GM23338 (cell line): Measurements from ENCODE around the gene COL8A2. TPM values are rescaled to one million over a fixed set of nuclear protein-coding genes. Genes with fewer than 3 reads are reported as not detected.

ENCODE experiments used
- ATAC-seq: fragments of 200-7000 bp; cut with Tn5 transposase; 3 replicates; pipeline ENCODE4 v1.9.1; 2020
- DNase-seq: peaks from one replicate; pipeline ENCODE4 v3.0.0-alpha.2; 2015; ENCODE audit warnings: low spot score
- H2AFZ ChIP-seq: fragments of 200-600 bp; sonication (generic); 2 replicates; pipeline ENCODE4 v1.8.0; 2016; ENCODE audit warnings: antibody characterized with exemption, mild to moderate bottlenecking, moderate library complexity
- H3F3A ChIP-seq: fragments of 200-600 bp; sonication (generic); replicated peaks from 2 replicates; pipeline ENCODE4 v1.8.0; 2017; ENCODE audit warnings: antibody characterized with exemption, mixed run types, low read depth
- H3K27ac ChIP-seq: fragments of 200-600 bp; sonication (generic); 2 replicates; pipeline ENCODE4 v1.6.1; 2016; ENCODE audit warnings: low read depth
- H3K27me3 ChIP-seq: fragments of 200-600 bp; sonication (generic); 2 replicates; pipeline ENCODE4 v1.8.0; 2016; ENCODE audit warnings: mild to moderate bottlenecking, mixed run types, moderate library complexity; ENCODE audit not compliant: insufficient read depth
- H3K36me3 ChIP-seq: fragments of 200-600 bp; sonication (generic); 2 replicates; pipeline ENCODE4 v1.8.0; 2016; ENCODE audit warnings: mild to moderate bottlenecking; ENCODE audit not compliant: insufficient read depth
- H3K4me1 ChIP-seq: fragments of 200-600 bp; sonication (generic); 2 replicates; pipeline ENCODE4 v1.8.0; 2016; ENCODE audit warnings: mild to moderate bottlenecking, moderate library complexity; ENCODE audit not compliant: insufficient read depth
- H3K4me2 ChIP-seq: fragments of 200-600 bp; sonication (generic); 2 replicates; pipeline ENCODE4 v1.7.1; 2017; ENCODE audit warnings: mixed run types
- H3K4me3 ChIP-seq: fragments of 200-600 bp; sonication (generic); 2 replicates; pipeline ENCODE4 v1.6.1; 2016; ENCODE audit warnings: mixed run types
- H3K79me2 ChIP-seq: fragments of 200-600 bp; sonication (generic); replicated peaks from 2 replicates; pipeline ENCODE4 v1.8.0; 2017; ENCODE audit warnings: mild to moderate bottlenecking; ENCODE audit not compliant: insufficient read depth
- H3K9me2 ChIP-seq: fragments of 200-600 bp; sonication (generic); 2 replicates; pipeline ENCODE4 v1.8.0; 2017; ENCODE audit not compliant: insufficient read depth
- H4K20me1 ChIP-seq: fragments of 200-600 bp; sonication (generic); replicated peaks from 2 replicates; pipeline ENCODE4 v1.8.0; 2017; ENCODE audit warnings: mild to moderate bottlenecking; ENCODE audit not compliant: insufficient read depth
- H3K27ac Mint-ChIP-seq: 2 replicates; pipeline ENCODE4 v1.8.0; 2020; ENCODE audit warnings: inconsistent platforms, mild to moderate bottlenecking, moderate library complexity, mixed read lengths
- H3K27me3 Mint-ChIP-seq: 3 replicates; pipeline ENCODE4 v1.8.0; 2022; ENCODE audit warnings: low read depth, mild to moderate bottlenecking, moderate library complexity, mixed read lengths, inconsistent platforms; ENCODE audit not compliant: insufficient read depth, poor library complexity
- H3K36me3 Mint-ChIP-seq: 3 replicates; pipeline ENCODE4 v1.8.0; 2021; ENCODE audit warnings: low read depth, mild to moderate bottlenecking, inconsistent platforms, moderate library complexity, mixed read lengths
- H3K4me1 Mint-ChIP-seq: 3 replicates; pipeline ENCODE4 v1.8.0; 2020; ENCODE audit warnings: mild to moderate bottlenecking, inconsistent platforms, mixed read lengths
- H3K4me3 Mint-ChIP-seq: 3 replicates; pipeline ENCODE4 v1.8.0; 2021; ENCODE audit warnings: moderate library complexity, mild to moderate bottlenecking, inconsistent platforms, mixed read lengths
- H3K9me3 Mint-ChIP-seq: 3 replicates; pipeline ENCODE4 v1.8.0; 2020; ENCODE audit warnings: moderate library complexity, mild to moderate bottlenecking, inconsistent platforms, mixed read lengths
- CREB1 ChIP-seq: fragments of 250-450 bp; sonication (Bioruptor Pico); IDR thresholded peaks from 2 replicates; pipeline ENCODE4 v1.5.0; 2020; ENCODE audit warnings: low read depth, mild to moderate bottlenecking, moderate library complexity
- EZH2 ChIP-seq: fragments of 200-600 bp; sonication (generic); IDR thresholded peaks from one replicate; pipeline ENCODE4 v1.8.0; 2017; ENCODE audit warnings: antibody characterized with exemption, mild to moderate bottlenecking, low read depth; ENCODE audit not compliant: unreplicated experiment
- EZH2phosphoT487 ChIP-seq: fragments of 200-600 bp; sonication (generic); IDR thresholded peaks from one replicate; pipeline ENCODE4 v1.8.1; 2018; ENCODE audit warnings: antibody characterized with exemption; ENCODE audit not compliant: unreplicated experiment
- JUNB ChIP-seq: IDR thresholded peaks from one replicate; pipeline ENCODE4 v1.6.1; 2016; ENCODE audit warnings: antibody characterized with exemption; ENCODE audit not compliant: unreplicated experiment
- NANOG ChIP-seq: IDR thresholded peaks from 2 replicates; pipeline ENCODE4 v1.6.1; 2016; ENCODE audit warnings: antibody characterized with exemption, borderline replicate concordance
- POLR2AphosphoS5 ChIP-seq: IDR thresholded peaks from 2 replicates; pipeline ENCODE4 v1.6.1; 2016; ENCODE audit warnings: antibody characterized with exemption, low read depth
- STAT1 ChIP-seq: IDR thresholded peaks from one replicate; pipeline ENCODE4 v1.6.1; 2016; ENCODE audit warnings: antibody characterized with exemption; ENCODE audit not compliant: unreplicated experiment
- ZNF114 ChIP-seq: fragments of 250-450 bp; sonication (Bioruptor Pico); IDR thresholded peaks from 2 replicates; pipeline ENCODE4 v1.5.0; 2020; ENCODE audit warnings: mild to moderate bottlenecking, moderate library complexity
- ZNF331 ChIP-seq: fragments of 250-450 bp; sonication (Bioruptor Pico); IDR thresholded peaks from 2 replicates; pipeline ENCODE4 v1.5.0; 2020; ENCODE audit warnings: low read depth, mild to moderate bottlenecking, moderate library complexity
- polyA plus RNA-seq: library from polyadenylated mRNA; unstranded; fragments of >200 nt; fragmentation: Nextera tagmentation; extraction: Ambion mirVana; gene quantifications from 2 replicates; pipeline ENCODE4 v1.2.1, GENCODE V29; 2016
- total RNA-seq: library from RNA; depleted of rRNA; stranded (reverse); fragments of >200 nt; shearing (Covaris generic); gene quantifications from 2 replicates; pipeline ENCODE4 v1.2.3, GENCODE V29; 2014
- TF ChIP-seq, protein P1 (sequence below): IDR thresholded peaks from 2 replicates; pipeline ENCODE4 v1.6.1; 2016; ENCODE audit warnings: antibody characterized with exemption
- TF ChIP-seq, protein P2 (sequence below), 2 experiments: fragments of 200-600 bp in 1 of 2; sonication (generic) in 1 of 2; conservative IDR thresholded peaks; 2 replicates each; pipeline versions ENCODE4 v1.5.1 to v1.6.1; 2016 to 2017; ENCODE audit warnings: antibody characterized with exemption in 2 of 2, low read depth in 2 of 2, mild to moderate bottlenecking in 2 of 2, moderate library complexity in 1 of 2
- TF ChIP-seq, protein P3 (sequence below): IDR thresholded peaks from one replicate; pipeline ENCODE4 v1.6.1; 2018; ENCODE audit warnings: antibody characterized with exemption; ENCODE audit not compliant: unreplicated experiment

Gene COL8A2
- total and polyA plus RNA-seq, 2 experiments from 2014 or later, result 0.95 to 4.9 TPM

DNA sequence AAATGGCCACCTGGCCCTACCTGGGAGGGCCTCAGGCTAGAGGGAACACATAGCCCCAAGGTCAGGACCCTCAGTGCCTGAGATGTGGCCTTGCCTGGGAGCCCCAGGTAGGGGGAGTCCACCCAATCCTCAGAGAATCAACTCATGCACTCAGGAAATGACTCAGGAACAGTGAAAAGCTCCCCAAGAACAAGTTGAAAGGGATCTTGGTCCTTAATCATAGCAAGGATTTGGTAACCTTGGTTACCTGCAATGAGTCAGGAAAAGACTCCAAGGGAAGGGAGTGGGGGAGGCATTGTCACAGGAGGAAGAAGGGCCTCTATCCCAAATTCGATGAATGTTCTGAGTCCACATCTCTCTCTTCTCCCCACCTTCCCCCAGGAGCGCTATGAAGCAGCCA is 48.0 kb upstream of the COL8A2 start:
- Histone ChIP-seq H3K9me2 (no peaks in the 10 kb centered on the region), H2AFZ (no peak overlapping the region), H3K79me2 (no peaks in the 10 kb centered on the region), H4K20me1 (peaks cover 13% of the 10 kb centered on the region), H3K27me3 (peaks cover 20% of the 10 kb centered on the region), H3K4me3 (no peak overlapping the region), H3K36me3 (no peaks in the 10 kb centered on the region; the same call in 1 of the 2 replicates), H3F3A (0 out of 2 replicates have a peak, but pooled peaks cover 12% of the 10 kb centered on the region), H3K4me2 (no peak overlapping the region), H3K4me1 (peaks cover 27% of the 10 kb centered on the region), H3K27ac (no peak overlapping the region)
- DNase-seq (no peak), ATAC-seq (no peak)
- TF ChIP-seq JUNB, result no peak
- no peak for TF ChIP-seq STAT1
- TF ChIP-seq, protein P1, sequence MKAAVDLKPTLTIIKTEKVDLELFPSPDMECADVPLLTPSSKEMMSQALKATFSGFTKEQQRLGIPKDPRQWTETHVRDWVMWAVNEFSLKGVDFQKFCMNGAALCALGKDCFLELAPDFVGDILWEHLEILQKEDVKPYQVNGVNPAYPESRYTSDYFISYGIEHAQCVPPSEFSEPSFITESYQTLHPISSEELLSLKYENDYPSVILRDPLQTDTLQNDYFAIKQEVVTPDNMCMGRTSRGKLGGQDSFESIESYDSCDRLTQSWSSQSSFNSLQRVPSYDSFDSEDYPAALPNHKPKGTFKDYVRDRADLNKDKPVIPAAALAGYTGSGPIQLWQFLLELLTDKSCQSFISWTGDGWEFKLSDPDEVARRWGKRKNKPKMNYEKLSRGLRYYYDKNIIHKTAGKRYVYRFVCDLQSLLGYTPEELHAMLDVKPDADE, result no peak
- TF ChIP-seq, protein P2, sequence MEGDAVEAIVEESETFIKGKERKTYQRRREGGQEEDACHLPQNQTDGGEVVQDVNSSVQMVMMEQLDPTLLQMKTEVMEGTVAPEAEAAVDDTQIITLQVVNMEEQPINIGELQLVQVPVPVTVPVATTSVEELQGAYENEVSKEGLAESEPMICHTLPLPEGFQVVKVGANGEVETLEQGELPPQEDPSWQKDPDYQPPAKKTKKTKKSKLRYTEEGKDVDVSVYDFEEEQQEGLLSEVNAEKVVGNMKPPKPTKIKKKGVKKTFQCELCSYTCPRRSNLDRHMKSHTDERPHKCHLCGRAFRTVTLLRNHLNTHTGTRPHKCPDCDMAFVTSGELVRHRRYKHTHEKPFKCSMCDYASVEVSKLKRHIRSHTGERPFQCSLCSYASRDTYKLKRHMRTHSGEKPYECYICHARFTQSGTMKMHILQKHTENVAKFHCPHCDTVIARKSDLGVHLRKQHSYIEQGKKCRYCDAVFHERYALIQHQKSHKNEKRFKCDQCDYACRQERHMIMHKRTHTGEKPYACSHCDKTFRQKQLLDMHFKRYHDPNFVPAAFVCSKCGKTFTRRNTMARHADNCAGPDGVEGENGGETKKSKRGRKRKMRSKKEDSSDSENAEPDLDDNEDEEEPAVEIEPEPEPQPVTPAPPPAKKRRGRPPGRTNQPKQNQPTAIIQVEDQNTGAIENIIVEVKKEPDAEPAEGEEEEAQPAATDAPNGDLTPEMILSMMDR (conservative IDR thresholded peaks at IDR 0.05; ENCODE audit: low read depth in 2 of 2), result no peak
- TF ChIP-seq EZH2phosphoT487, result no peak
- TF ChIP-seq, protein P3, sequence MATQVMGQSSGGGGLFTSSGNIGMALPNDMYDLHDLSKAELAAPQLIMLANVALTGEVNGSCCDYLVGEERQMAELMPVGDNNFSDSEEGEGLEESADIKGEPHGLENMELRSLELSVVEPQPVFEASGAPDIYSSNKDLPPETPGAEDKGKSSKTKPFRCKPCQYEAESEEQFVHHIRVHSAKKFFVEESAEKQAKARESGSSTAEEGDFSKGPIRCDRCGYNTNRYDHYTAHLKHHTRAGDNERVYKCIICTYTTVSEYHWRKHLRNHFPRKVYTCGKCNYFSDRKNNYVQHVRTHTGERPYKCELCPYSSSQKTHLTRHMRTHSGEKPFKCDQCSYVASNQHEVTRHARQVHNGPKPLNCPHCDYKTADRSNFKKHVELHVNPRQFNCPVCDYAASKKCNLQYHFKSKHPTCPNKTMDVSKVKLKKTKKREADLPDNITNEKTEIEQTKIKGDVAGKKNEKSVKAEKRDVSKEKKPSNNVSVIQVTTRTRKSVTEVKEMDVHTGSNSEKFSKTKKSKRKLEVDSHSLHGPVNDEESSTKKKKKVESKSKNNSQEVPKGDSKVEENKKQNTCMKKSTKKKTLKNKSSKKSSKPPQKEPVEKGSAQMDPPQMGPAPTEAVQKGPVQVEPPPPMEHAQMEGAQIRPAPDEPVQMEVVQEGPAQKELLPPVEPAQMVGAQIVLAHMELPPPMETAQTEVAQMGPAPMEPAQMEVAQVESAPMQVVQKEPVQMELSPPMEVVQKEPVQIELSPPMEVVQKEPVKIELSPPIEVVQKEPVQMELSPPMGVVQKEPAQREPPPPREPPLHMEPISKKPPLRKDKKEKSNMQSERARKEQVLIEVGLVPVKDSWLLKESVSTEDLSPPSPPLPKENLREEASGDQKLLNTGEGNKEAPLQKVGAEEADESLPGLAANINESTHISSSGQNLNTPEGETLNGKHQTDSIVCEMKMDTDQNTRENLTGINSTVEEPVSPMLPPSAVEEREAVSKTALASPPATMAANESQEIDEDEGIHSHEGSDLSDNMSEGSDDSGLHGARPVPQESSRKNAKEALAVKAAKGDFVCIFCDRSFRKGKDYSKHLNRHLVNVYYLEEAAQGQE, result no peak
- TF ChIP-seq EZH2, result no peak
- Mint-ChIP-seq H3K36me3 (peaks cover 37% of the 10 kb centered on the region), H3K4me1 (peaks cover 26% of the 10 kb centered on the region), H3K4me3 (no peak overlapping the region), H3K27ac (no peak overlapping the region), H3K9me3 (no peaks in the 10 kb centered on the region), H3K27me3 (no peaks in the 10 kb centered on the region)

DNA sequence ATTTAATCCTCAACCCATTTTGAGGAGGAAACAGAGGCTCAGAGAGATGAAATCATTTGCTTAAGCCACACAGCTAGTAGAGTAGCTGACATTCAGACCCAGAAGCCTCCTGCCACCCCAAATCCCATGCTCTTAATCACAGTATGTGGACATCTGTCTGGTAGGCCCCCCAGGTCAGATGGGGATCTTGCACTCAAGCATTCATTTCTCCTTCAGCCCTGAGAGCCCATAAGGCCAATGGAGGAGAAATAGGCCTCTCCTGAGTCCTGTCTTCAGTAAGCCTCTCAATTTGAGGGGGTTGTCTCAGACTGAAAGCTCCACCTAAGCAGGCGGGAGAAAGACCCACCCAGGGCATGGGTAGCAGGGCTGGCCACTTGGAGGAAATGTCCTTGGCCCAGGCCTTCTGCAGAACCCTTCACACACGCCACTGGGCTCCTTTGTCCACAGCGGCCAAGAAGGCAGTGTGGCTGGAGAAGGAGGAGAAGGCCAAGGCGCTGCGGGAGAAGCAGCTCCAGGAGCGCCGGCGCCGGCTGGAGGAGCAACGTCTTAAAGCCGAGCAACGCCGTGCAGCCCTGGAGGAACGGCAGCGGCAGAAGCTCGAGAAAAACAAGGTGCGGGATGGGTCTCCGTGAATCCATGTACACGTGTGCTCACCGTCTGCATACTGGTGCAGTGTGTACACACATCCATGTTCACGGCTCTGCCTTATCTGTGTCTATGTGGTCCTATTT is 47.2 kb upstream of the COL8A2 start:
- H3K4me3 Mint-ChIP-seq, result no peak overlapping the region
- Histone ChIP-seq H2AFZ (no peak overlapping the region), H3K27me3 (peaks cover 14% of the 10 kb centered on the region), H3K27ac (no peak overlapping the region), H3K4me2 (no peak overlapping the region), H3K79me2 (no peaks in the 10 kb centered on the region), H3F3A (0 out of 2 replicates have a peak, but pooled peaks cover 9% of the 10 kb centered on the region), H3K4me1 (peaks cover 20% of the 10 kb centered on the region), H3K4me3 (no peak overlapping the region), H4K20me1 (peaks cover 11% of the 10 kb centered on the region), H3K9me2 (no peaks in the 10 kb centered on the region), H3K36me3 (no peaks in the 10 kb centered on the region; the same call in 1 of the 2 replicates)
- ATAC-seq (no peak), DNase-seq (no peak)
- H3K9me3 Mint-ChIP-seq, result no peaks in the 10 kb centered on the region
- peaks cover 33% of the 10 kb centered on the region for H3K36me3 Mint-ChIP-seq
- H3K27ac Mint-ChIP-seq, result no peak overlapping the region
- peaks cover 20% of the 10 kb centered on the region for H3K4me1 Mint-ChIP-seq
- H3K27me3 Mint-ChIP-seq, result no peaks in the 10 kb centered on the region
- TF ChIP-seq ZNF114 (no peak), POLR2AphosphoS5 (no peak), CREB1 (no peak), STAT1 (no peak), EZH2phosphoT487 (no peak), NANOG (no peak), EZH2 (no peak), ZNF331 (CRISPR knock-in tag) (no peak), JUNB (no peak)
- TF ChIP-seq, protein P2 (conservative IDR thresholded peaks at IDR 0.05; ENCODE audit: low read depth in 2 of 2), result no peak
